GM21786 (cell line): Measurements from ENCODE around the gene TNFAIP6.
"Not testable (repeated sequence)": the region's sequence is repeated elsewhere in the genome, so short reads cannot be mapped to it uniquely, and the experiment has no call there.

Experiments
- ATAC-seq: cut with Tn5 transposase; IDR thresholded peaks from one replicate; pipeline ENCODE4 v1.9.1; 2021; ENCODE audit not compliant: unreplicated experiment

TNFAIP6 gene

DNA sequence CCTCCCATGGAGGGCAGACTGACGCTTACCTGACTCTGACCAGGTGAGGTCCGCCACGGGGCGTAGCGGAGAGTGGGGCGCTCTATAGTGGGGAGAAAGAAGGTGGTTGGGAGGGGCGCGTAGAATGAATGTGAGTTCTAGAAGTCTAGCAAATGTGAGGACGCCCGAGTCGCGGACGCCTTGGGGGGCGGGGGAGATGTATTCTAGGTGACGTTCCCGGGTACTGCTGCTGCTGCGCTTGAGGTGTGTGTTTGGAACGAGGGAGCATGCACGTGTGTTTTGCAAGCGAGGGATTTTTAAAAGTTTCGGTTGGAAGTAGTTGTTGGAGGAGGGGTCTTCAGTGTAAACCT lies 53.1 kb downstream of the TNFAIP6 start:
- peak; percentile 30 for ATAC-seq

DNA sequence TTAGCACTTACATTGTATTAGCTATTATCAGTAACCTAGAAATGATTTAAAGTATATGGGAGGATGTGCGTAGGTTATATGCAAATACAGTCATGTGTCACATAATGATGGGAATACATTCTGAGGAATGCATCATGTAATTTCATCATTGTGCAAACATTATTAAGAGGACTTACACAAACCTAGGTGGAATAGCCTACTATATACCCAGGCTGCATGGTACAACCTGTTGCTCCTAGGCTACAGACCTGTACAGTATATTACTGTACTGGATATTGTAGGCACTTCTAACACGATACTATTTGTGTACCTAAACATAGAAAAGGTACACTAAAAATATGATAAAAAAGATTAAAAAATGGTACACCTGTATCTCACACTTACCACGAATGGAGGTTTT lies 60.3 kb downstream of the TNFAIP6 start:
- ATAC-seq: no peak

DNA sequence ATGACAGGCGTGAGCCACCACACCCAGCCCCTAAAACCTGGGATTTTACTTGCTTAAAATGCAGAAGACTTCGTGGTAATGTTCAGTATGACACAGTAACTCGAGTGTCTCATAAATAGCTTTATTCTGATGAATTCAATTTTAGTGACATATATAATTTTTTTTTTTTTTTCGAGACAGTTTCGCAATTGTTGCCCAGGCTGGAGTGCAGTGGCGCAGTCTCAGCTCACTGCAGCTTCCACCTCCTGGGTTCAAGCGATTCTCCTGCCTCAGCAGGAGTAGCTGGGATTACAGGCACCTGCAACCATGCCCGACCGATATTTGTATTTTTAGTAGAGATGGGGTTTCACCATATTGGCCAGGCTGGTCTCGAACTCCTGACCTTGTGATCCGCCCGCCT lies 64.3 kb downstream of the TNFAIP6 start:
- ATAC-seq: not testable (repeated sequence)

DNA sequence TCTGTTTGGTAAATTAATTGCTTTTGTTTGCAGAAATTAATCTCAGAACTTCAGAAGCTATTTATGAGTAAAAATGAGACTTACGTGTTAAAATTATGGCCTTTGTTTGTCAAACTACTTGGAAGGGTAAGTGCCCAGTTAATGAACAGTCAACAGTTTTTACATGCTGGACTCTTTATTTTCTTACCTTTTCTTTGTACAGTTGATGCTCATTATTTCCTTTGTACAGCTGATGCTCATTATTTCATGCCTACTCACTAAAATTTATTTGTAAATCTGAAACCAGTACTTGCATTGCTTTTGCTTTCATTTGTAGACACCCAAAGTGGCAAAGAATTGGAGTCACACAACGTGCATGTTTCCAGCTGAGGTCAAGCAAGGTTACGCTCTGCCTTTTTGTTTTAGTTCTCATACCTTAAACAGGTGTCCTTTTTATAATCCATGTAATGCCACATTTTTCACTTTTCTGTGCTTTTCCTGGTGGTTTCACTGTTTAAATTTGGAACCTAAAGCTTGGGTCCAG lies 65.6 kb downstream of the TNFAIP6 start:
- ATAC-seq: peak; percentile 87

DNA sequence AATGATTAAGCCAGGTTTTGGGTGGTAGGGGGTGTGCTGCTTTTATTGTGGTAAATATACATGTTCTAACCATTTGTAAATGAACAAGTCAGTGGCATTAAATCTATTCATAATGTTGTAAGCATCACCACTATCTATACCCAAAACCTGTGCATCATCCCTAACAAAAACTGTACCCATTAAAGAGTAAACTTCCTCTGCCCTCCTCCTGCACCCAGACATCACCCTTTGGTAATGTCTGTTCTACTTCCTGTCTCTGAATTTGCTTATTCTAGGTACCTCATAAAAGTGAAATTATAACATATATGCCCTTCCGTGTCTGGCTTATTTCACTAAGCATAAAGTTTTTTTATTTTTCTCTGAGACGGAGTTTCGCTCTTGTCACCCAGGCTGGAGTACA lies 66.4 kb downstream of the TNFAIP6 start:
- no peak for ATAC-seq
